Stimulated activated CD4-positive, alpha-beta T cell treated with anti-CD3 and anti-CD28 coated beads, Interleukin-4, amount 100 ng/mL, for 1 hour (primary cell): ENCODE measurements around the gene TMEM163.
"Not testable (repeated sequence)": the region's sequence is repeated elsewhere in the genome, so short reads cannot be mapped to it uniquely, and the experiment has no call there.

ENCODE experiments used
- DNase-seq: peaks from one replicate; pipeline ENCODE4 v3.0.0-alpha.2; 2020

The TMEM163 gene

DNA sequence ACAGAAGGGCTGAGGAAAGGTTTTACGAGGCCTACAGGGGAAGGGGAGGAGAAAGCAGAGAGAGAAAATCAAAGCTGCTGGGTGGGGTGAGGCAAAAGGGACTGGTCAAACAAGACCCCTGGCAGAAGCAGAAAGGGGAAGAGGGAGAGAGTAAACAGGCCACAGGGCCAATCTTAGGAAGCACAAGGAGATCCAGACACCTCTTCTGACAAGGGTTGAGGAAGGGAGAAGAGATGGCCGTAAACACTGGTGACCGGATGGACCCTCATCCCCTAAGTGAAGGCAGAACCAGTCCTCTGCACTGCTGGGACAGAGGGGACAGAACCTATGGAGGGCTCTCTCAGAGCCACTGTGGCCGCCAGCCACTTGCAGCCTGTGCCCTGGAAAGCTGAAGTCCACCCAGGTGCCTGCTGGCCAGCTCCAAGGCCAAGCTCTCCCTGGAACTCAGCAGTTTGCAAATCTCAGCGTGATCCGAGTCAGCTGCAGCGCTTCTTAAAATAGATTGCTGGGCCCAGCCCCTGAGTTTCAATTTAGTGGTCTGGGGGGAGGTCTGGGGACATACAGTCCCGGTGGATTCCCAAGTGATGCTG lies 108.8 kb downstream of the TMEM163 start:
- no peak for DNase-seq

- no peak for DNase-seq
These were observed 114.8 kb downstream of the TMEM163 start for GRCh38 chr2:134603966-134604365.

GRCh38 chr2:134602666-134603065 lies 116.1 kb downstream of the TMEM163 start:
- DNase-seq = no peak

- DNase-seq = no peak
These were observed 117.5 kb downstream of the TMEM163 start for GRCh38 chr2:134601264-134601663.

GRCh38 chr2:134600208-134600607 lies 118.6 kb downstream of the TMEM163 start:
- DNase-seq = no peak

DNA sequence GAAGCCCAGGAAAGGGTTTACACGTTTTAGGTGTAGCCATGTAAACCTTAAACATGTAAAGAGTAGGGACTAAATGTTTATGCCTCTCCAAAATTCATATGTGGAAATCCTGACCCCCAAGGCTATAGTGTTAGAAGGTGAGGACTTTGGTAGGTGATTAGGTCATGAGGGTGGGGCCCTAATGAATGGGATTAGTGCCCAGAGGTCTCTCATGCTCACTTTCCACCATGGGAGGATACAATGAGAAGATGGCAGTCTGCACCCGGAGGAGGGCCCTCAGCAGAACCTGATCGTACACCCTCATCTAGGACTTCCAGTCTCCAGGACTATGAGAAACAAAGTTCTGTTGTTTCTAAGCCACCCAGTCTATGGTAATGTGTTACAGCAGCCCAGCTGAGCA lies 119.6 kb downstream of the TMEM163 start:
- no peak for DNase-seq

DNA sequence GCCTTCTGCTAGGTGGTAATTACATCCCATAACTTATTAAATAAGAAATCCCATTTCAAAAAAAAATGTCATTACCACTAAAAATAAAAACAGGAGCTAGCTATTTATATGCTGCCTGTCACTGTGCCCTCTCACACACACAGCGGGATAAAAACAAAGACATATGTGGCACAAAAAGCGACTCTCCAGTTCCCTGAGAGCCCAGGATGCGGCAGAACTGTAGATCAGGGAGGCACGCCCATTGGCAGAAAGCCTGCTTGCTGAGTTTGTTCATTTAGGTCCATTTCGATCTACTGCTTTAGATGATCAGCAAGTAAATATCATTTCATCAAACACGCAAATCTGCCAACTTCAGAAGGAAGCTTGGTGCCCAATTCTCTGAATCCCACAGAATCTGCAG lies 124.4 kb downstream of the TMEM163 start:
- DNase-seq = no peak

DNA sequence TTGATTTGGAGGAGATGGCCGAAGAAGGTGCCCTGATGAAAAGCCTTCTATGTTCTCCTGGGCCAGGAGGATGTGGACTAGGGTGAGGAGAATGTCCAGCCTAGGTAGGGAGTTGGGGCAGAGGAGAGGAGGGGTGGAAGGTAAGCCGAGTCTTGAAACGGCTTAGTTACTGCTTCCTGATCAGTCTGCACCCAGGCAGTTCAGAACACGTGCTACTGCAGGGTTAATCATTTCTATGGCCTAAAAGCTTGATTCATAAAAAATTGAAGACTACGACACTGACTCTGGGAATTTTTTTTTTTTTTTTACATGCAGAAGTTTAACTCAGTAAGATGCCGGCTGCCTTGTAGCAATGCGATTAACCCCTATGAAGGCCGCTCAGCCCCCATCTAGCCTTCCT lies 125.3 kb downstream of the TMEM163 start:
- DNase-seq = no peak

DNA sequence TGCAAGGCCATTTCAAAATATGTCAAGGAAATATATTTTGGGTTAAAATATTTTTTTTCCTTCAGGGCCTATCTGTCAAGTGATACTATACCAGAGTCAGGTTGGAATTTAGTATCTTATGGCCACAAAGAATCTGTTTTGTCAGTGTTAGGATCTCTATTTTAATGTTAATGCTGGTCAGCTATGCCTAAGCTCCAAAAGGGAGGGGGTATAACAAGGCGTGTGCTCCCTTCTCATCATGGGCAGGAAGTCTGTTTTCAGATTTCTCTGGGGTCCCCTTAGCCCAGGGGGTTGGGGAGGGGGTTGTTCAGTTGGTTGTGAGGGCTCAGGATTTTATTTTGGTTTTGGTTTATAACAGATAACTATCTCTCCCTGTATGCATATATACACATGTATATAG lies 126.4 kb downstream of the TMEM163 start:
- DNase-seq = no peak

GRCh38 chr2:134591526-134591925 lies 127.3 kb downstream of the TMEM163 start:
- DNase-seq = no peak

GRCh38 chr2:134590679-134591078 lies 128.1 kb downstream of the TMEM163 start:
- no peak for DNase-seq

GRCh38 chr2:134589171-134590083 lies 129.4 kb downstream of the TMEM163 start:
- DNase-seq = not testable (repeated sequence)

DNA sequence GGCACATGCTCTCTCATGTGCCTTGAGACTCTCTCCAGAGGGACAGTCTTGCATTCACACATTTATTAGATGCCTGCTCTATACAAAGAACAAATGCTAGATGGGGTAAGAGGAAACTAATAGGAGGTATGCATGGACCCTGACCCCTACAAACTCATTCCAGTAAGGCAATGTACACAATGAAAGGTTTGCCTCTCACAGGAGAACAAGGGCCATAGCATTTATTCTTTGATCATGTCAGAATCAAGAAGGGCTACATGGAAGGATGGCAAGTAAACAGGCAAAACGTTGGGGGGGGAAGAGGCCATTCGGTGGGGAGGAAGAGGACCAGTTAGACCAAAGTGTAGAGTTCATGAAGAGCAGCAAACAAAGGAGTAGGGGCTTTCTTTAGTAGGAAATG lies 130.2 kb downstream of the TMEM163 start:
- no peak for DNase-seq

DNA sequence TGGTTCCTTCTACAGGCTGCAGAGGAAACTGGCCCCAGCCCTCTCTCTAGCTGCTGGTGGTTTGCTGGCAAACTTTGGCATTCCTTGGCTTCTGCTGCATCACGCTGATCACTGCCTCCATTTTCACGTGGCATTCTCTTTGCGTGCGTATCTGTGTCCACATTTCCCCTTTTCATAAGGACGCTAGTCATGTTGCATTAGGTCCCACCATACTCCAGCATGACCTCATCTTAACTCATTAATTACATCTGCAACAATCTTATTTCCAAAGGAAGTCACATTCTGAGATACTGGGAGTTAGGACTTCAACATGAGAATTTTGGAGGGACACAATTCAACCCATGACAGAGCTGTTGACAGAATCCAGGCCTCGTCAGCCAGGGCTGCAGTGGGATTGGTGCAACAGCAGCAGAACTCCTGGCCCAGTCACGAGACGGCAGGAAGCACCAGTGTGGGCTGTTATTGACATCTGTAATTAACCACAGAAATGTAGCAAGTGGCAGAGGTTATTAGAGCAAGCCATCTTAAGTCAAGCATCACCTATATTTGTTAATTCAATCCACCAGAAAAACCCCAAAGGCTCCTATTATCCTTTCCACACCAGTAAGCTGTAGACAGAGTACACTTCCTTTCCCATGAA lies 132.4 kb downstream of the TMEM163 start:
- DNase-seq = no peak

DNA sequence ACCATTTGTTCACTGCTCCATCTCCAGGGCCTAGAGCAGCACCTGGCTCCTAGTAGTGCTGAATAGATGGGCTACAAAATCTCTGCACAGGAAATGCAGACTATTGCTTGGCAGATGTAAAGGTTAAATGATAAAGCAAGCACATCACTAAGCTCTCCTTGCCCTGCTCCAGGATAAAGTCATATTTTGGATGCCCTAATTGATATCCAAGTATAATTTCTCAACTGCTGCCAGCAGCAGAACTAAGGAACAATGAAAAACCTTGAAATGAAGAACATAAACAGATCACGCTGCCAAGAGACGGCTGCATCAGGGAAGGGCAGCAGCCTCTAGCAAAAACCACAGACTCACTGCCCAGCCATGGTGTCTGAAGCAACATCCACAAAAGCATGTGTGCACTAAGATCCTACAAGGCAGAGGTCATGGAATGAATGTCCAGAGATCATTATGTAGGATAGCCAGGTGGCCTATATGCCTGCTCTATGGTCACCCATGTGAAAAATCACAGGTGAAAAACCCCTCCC lies 134.7 kb downstream of the TMEM163 start:
- no peak for DNase-seq

DNA sequence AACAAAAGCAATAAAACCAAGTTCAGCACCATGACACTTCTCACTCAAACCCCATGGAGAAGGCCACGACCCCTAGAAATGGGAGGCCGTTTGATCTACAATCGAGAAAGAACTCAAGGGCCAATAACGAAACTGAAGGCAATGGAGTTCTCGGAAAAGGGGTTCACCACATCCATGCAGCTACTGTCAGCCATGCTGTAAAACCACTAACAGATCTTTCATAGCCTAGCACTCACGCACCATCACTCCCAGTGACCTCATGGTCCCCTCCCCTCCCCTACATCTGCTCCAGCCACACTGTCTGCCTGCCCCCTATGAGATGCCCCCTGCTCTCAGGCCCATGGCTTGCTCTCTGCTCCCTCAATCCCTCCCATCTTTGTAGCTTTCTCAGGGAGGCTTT lies 135.3 kb downstream of the TMEM163 start:
- no peak for DNase-seq

DNA sequence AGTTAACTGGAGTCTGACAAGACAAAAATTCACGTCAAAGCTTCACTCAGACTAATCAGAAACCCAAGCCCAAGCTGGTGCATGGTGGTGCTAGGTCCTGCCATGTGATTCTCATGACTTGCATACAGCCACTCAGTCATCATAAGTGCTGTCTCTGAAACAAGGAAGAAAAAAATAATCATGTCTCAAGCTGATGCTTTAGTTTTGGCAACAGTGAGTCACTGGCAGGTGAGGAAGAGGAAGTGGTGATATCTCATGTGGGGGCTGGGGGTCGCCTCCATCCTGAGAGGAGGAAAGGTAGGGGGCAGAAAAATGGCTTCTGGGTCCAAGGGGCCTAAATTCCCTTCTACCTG lies 136.3 kb downstream of the TMEM163 start:
- DNase-seq = no peak

- no peak for DNase-seq
These were observed 136.8 kb downstream of the TMEM163 start for GRCh38 chr2:134581877-134582546.

- DNase-seq = no peak
These were observed 140.5 kb downstream of the TMEM163 start for GRCh38 chr2:134578316-134578715.

DNA sequence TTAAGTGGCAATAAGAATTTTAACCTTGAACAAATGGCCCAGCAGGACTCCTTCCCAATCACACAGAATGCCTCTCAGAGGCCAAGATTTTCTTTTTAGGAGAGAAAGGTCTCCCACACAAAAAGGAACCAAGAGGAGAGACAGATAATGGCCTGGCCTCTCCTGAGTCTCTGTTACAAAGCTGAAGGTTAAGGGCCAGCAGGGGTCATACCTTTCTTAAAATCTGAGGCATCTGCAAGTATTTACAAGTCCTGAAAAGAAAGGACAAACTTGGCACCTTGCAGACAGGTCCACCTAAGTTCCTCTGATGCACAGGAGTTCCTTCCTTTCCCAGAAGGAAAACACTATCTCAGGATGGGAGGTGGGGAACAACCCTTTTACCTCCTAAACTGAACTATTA lies 142.3 kb downstream of the TMEM163 start:
- no peak for DNase-seq

- no peak for DNase-seq
These were observed 142.9 kb downstream of the TMEM163 start for GRCh38 chr2:134575888-134576287.

DNA sequence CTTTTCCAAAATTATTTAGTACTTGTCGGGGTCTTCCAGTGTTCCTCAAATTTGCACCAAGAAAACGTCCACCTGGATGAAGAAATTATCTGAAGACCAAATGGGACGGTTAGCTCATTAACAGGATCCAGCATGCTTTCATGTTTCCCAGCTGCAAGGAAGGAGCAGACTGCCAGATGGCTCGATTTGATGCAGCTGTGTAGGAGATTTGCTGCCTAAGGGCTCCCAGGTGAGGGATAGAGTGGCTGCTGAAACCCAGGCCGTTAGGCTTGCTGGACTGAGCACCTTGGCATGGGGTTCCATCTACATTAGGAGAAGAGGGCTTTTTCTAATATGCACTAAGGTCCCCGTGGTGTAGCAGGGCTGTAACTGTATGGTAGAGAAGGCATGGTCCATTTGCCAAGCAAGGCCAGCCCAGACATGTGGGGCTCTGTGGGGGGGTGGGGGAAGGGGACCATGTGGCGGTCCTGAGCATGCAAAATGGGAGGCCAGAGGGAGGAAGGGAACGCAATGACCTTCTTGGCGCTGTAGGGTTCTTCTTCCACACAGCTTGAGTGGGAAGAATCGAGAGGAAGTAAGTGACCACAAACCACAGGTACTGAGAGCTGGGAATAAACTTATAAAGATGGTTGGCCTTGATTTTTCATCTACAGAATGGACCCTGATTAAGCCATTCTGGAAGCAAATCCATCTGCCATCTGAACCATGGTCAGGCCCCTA lies 144.0 kb downstream of the TMEM163 start:
- DNase-seq = no peak

- no peak for DNase-seq
These were observed 145.1 kb downstream of the TMEM163 start for GRCh38 chr2:134573724-134574123.
